Ascending aorta (tissue), 2 donors: ENCODE results near the gene AUTS2. TPM values are rescaled to one million over a fixed set of nuclear protein-coding genes. Genes with fewer than 3 reads are reported as not detected.

ENCODE experiments used
- DNase-seq, 2 donors: peaks; one replicate each; pipeline ENCODE4 v3.0.0-alpha.2; 2019; ENCODE audit warnings: low spot score in 2 of 2
- H3K27ac ChIP-seq, 2 donors: fragments of 200-600 bp; sonication (generic); one replicate each; pipeline ENCODE4 v1.5.1; 2016 to 2017; ENCODE audit warnings: mild to moderate bottlenecking in 1 of 2
- H3K27me3 ChIP-seq: fragments of 200-600 bp; sonication (generic); one replicate; pipeline ENCODE4 v1.5.1; 2017
- H3K36me3 ChIP-seq, 2 donors: fragments of 200-600 bp; sonication (generic); one replicate each; pipeline ENCODE4 v1.5.1; 2016
- H3K4me1 ChIP-seq, 2 donors: fragments of 200-600 bp; sonication (generic); one replicate each; pipeline ENCODE4 v1.5.1; 2016 to 2017; ENCODE audit warnings: mild to moderate bottlenecking in 1 of 2
- H3K4me3 ChIP-seq, 2 donors: fragments of 200-600 bp; sonication (generic); one replicate each; pipeline ENCODE4 v1.5.1; 2016 to 2017; ENCODE audit warnings: mild to moderate bottlenecking in 1 of 2
- H3K9me3 ChIP-seq, 2 donors: fragments of 200-600 bp; sonication (generic); one replicate each; pipeline ENCODE4 v1.5.1; 2016
- intact Hi-C: fragments of 100-400 bp; cut with DNase I; formaldehyde crosslinking; loops from one replicate; pipeline ENCODE4 v1.15.1; 2023
- total RNA-seq: library from RNA; depleted of rRNA; stranded (reverse); fragments of >200 nt; gene quantifications from one replicate; pipeline ENCODE4 v1.1.0, GENCODE V29; 2016
- TF ChIP-seq, protein P1 (sequence below), 3 experiments: fragments of 200-600 bp in 2 of 3; fragments of 450-650 bp in 1 of 3; sonication (generic) in 2 of 3; IDR thresholded peaks; one replicate each; pipeline ENCODE4 v1.5.1; 2016 to 2019; ENCODE audit warnings: antibody characterized with exemption in 3 of 3, mild to moderate bottlenecking in 1 of 3, moderate library complexity in 1 of 3

The AUTS2 gene
- total RNA-seq, 1 donor from 2014 or later = 90.4 TPM

DNA sequence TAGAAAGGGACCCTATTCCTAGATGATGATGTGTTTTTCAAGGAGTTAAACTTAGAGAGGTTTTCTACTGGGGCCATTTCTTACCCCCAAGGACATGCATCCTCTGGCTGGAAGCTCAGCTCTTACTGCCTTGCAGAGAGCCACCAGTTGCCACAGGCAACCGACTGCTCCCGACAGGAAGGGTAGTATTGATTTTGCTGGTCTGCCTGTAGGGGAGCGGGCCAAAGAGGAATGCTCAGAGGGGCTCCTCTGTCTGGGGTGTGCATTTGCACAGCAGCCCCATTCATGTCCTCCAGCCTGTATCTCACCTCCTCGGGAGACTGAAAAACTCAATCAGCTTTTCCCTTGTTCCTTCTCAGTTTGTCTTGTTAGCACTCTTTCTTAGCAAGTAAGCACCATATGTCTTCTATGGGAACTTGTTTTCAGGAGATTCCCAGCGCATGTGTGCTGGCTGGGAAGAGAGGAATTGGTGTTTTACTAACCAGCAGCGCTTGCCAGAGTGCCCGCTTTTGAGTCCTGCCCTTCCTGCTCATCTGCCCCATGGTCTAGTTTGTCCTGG lies 794.7 kb downstream of the AUTS2 start:
- DNase-seq = no peak
- Histone ChIP-seq H3K4me1 (peaks cover 3 to 45% of the 10 kb centered on the region in 2 donors), H3K9me3 (no peaks in the 10 kb centered on the region), H3K4me3 (peak overlapping the region in 1 of 2 donors; percentile 13), H3K36me3 (no peaks in the 10 kb centered on the region), H3K27me3 (no peaks in the 10 kb centered on the region), H3K27ac (peak overlapping the region; percentile 37 to 77)
- TF ChIP-seq, protein P1, sequence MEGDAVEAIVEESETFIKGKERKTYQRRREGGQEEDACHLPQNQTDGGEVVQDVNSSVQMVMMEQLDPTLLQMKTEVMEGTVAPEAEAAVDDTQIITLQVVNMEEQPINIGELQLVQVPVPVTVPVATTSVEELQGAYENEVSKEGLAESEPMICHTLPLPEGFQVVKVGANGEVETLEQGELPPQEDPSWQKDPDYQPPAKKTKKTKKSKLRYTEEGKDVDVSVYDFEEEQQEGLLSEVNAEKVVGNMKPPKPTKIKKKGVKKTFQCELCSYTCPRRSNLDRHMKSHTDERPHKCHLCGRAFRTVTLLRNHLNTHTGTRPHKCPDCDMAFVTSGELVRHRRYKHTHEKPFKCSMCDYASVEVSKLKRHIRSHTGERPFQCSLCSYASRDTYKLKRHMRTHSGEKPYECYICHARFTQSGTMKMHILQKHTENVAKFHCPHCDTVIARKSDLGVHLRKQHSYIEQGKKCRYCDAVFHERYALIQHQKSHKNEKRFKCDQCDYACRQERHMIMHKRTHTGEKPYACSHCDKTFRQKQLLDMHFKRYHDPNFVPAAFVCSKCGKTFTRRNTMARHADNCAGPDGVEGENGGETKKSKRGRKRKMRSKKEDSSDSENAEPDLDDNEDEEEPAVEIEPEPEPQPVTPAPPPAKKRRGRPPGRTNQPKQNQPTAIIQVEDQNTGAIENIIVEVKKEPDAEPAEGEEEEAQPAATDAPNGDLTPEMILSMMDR (IDR thresholded peaks at IDR 0.05) = no peak
- intact Hi-C loops = loop anchor here (1.0 to 5.0 kb wide), 3 partner anchors 18 to 302 kb away; no protein-coding TSS in a partner anchor

DNA sequence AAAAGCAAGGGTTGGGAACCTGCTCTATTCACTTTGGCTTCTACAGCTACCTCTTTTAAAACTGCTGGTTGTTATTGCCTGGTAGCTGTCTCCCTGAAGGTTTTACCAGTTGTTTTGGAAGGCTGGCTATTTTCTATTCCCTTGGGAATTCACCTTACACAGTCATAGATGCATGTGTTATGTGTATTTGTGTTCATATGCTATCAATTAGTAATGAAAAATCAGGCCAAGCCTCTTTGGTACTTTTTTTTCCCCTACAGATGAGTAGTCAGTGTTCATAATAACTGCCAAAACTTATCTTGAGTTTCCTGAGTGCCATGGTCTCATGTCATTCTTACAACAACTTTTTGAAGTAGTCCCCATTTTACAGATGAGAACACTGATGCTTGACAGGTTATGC lies 795.7 kb downstream of the AUTS2 start:
- no peaks in the 10 kb centered on the region for H3K9me3 ChIP-seq
- H3K27me3 ChIP-seq = no peaks in the 10 kb centered on the region
- TF ChIP-seq, protein P1 (IDR thresholded peaks at IDR 0.05) = no peak
- DNase-seq = no peak
- peaks cover 3 to 41% of the 10 kb centered on the region in 2 donors for H3K4me1 ChIP-seq
- H3K27ac ChIP-seq = no peak overlapping the region
- intact Hi-C loops = loop anchor here (2.0 to 5.0 kb wide), 2 partner anchors 77 to 301 kb away; no protein-coding TSS in a partner anchor
- no peak overlapping the region for H3K4me3 ChIP-seq
- no peaks in the 10 kb centered on the region for H3K36me3 ChIP-seq

DNA sequence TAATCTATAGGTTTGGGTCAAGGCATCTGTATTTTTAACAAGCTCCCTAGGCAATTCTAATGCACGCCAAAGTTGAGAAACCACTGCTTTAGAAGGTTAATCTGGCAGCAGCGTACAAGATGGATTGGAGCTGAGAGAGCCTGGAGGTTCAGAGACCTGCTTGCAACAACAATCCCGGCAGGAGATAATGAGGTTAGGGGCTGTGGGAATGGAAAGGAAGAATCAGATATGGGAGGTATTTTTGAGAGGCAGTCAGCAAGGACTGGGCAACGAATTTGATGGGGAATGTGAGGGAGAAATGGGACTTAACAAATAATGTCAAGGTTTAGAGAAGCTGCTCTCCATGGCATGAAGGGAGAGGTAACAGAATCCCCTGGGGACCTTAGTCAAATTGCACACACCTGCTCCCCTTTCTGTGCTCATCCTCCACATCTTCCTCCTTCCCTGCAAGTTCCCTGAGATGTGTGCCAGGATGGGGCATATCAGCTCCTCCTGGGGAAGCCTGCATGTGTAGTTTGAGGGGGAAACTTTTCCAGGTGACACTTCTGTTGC lies 802.6 kb downstream of the AUTS2 start:
- intact Hi-C loops = loop anchor here (5.0 kb wide), 1 partner anchor 34 kb away; no protein-coding TSS in a partner anchor
- no peaks in the 10 kb centered on the region for H3K36me3 ChIP-seq

DNA sequence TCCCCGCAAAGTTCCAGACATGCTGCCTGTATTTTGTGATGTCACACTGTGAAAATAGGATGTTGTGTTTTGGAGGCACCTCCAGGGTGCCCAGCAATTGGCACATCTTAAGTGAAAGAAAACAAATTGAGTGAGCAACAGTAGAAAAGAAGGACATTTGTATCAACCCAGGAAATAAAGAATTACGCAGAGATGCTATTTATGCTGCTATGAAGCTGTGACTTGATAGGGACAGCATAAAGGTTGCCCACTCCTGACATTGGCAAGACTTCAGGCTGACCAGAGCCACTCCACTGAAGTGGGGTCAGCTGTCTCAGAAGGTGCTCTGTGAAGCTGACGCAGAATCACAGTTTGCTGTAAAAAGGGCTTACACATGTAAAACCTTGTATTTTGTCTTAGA lies 803.8 kb downstream of the AUTS2 start:
- H3K27me3 ChIP-seq = no peaks in the 10 kb centered on the region
- no peak overlapping the region for H3K27ac ChIP-seq
- intact Hi-C loops = loop anchor here (5.0 kb wide), 1 partner anchor 35 kb away; no protein-coding TSS in a partner anchor
- no peak overlapping the region for H3K4me3 ChIP-seq
- DNase-seq = no peak
- no peaks in the 10 kb centered on the region for H3K4me1 ChIP-seq
- TF ChIP-seq, protein P1 (IDR thresholded peaks at IDR 0.05) = no peak
- no peaks in the 10 kb centered on the region for H3K36me3 ChIP-seq
- no peaks in the 10 kb centered on the region for H3K9me3 ChIP-seq

More for the DNA sequence above, 802.6 kb downstream of the AUTS2 start:
- Histone ChIP-seq H3K9me3 (no peaks in the 10 kb centered on the region), H3K4me3 (no peak overlapping the region), H3K27ac (no peak overlapping the region), H3K4me1 (no peaks in the 10 kb centered on the region), H3K27me3 (no peaks in the 10 kb centered on the region)
- TF ChIP-seq, protein P1 (IDR thresholded peaks at IDR 0.05) = no peak
- DNase-seq = no peak

DNA sequence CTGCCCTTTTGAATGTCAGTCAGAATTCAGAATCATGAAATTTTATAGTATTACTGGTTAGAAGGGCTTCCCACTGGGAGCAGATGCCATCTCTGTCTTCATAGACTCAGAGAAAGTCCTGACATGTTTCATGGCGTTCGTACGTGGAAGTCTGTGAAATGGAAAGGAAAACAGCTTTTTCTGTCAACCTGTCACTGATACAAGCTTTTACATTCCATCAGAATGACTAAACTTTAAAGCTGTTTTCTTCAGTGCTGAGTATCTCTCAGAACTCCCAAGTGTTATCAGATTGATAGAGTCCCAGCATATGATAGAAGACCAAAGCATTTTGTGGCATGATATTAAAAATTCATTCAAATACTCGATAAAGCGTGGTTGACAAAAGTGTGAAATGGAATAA lies 807.0 kb downstream of the AUTS2 start:
- H3K27ac ChIP-seq = no peak overlapping the region
- intact Hi-C loops = no loop called here
- no peak for DNase-seq
- H3K4me3 ChIP-seq = no peak overlapping the region
- TF ChIP-seq, protein P1 (IDR thresholded peaks at IDR 0.05) = no peak
- H3K4me1 ChIP-seq = no peaks in the 10 kb centered on the region
- H3K27me3 ChIP-seq = no peaks in the 10 kb centered on the region
- H3K9me3 ChIP-seq = no peaks in the 10 kb centered on the region
- no peaks in the 10 kb centered on the region for H3K36me3 ChIP-seq
